Stimulated activated memory B cell treated with anti-CD40 and anti-IgM and Interleukin-4, amounts not matched to agents 10 μg/mL and 1 μg/mL and 100 μg/mL, for 72 hours (primary cell): ENCODE measurements around the gene FAM135A.
"Not testable (repeated sequence)": the region's sequence is repeated elsewhere in the genome, so short reads cannot be mapped to it uniquely, and the experiment has no call there.

Source experiments
- ATAC-seq: fragments of 150-1000 bp; cut with Tn5 transposase; 2 replicates; pipeline ENCODE4 v1.10.0; 2021
- H3K27ac Mint-ChIP-seq: one replicate; pipeline ENCODE4 v1.8.0; 2022; ENCODE audit warnings: mild to moderate bottlenecking, mixed read lengths
- H3K27me3 Mint-ChIP-seq: one replicate; pipeline ENCODE4 v1.8.0; 2022; ENCODE audit warnings: mixed read lengths
- H3K36me3 Mint-ChIP-seq: one replicate; pipeline ENCODE4 v1.8.0; 2022; ENCODE audit warnings: mixed read lengths
- H3K4me1 Mint-ChIP-seq: one replicate; pipeline ENCODE4 v1.8.0; 2022; ENCODE audit warnings: mixed read lengths
- H3K4me3 Mint-ChIP-seq: one replicate; pipeline ENCODE4 v1.8.0; 2022; ENCODE audit warnings: mild to moderate bottlenecking, moderate library complexity, mixed read lengths
- H3K9me3 Mint-ChIP-seq: one replicate; pipeline ENCODE4 v1.8.0; 2022; ENCODE audit warnings: mixed read lengths

Gene FAM135A

GRCh38 chr6:70590400-70590799 lies 177.1 kb downstream of the FAM135A start:
- no peaks in the 10 kb centered on the region for H3K9me3 Mint-ChIP-seq
- no peak for ATAC-seq
- no peak overlapping the region for H3K27ac Mint-ChIP-seq
- no peaks in the 10 kb centered on the region for H3K27me3 Mint-ChIP-seq
- no peak overlapping the region for H3K4me3 Mint-ChIP-seq
- peaks cover 51% of the 10 kb centered on the region for H3K36me3 Mint-ChIP-seq
- H3K4me1 Mint-ChIP-seq, result no peaks in the 10 kb centered on the region

GRCh38 chr6:70592391-70593117 lies 179.2 kb downstream of the FAM135A start:
- Mint-ChIP-seq H3K4me1 (no peaks in the 10 kb centered on the region), H3K9me3 (no peaks in the 10 kb centered on the region), H3K27ac (no peak overlapping the region), H3K27me3 (no peaks in the 10 kb centered on the region), H3K4me3 (no peak overlapping the region), H3K36me3 (peaks cover 34% of the 10 kb centered on the region)
- ATAC-seq, result no peak

- Mint-ChIP-seq H3K27me3 (no peaks in the 10 kb centered on the region), H3K27ac (no peak overlapping the region), H3K36me3 (peaks cover 33% of the 10 kb centered on the region), H3K9me3 (no peaks in the 10 kb centered on the region), H3K4me3 (no peak overlapping the region), H3K4me1 (no peaks in the 10 kb centered on the region)
- no peak for ATAC-seq
Measured at GRCh38 chr6:70593118-70593486, 179.8 kb downstream of the FAM135A start.

- H3K36me3 Mint-ChIP-seq, result peaks cover 12% of the 10 kb centered on the region
- no peak for ATAC-seq
- no peaks in the 10 kb centered on the region for H3K27me3 Mint-ChIP-seq
- H3K4me3 Mint-ChIP-seq, result no peak overlapping the region
- H3K27ac Mint-ChIP-seq, result no peak overlapping the region
- peaks cover 7% of the 10 kb centered on the region for H3K9me3 Mint-ChIP-seq
- no peaks in the 10 kb centered on the region for H3K4me1 Mint-ChIP-seq
Measured at GRCh38 chr6:70599187-70599586, 185.9 kb downstream of the FAM135A start.

GRCh38 chr6:70601014-70601413 lies 187.7 kb downstream of the FAM135A start:
- H3K4me3 Mint-ChIP-seq, result no peak overlapping the region
- no peak for ATAC-seq
- peaks cover 10% of the 10 kb centered on the region for H3K27me3 Mint-ChIP-seq
- no peak overlapping the region for H3K27ac Mint-ChIP-seq
- peaks cover 10% of the 10 kb centered on the region for H3K36me3 Mint-ChIP-seq
- no peaks in the 10 kb centered on the region for H3K4me1 Mint-ChIP-seq
- H3K9me3 Mint-ChIP-seq, result peaks cover 14% of the 10 kb centered on the region

GRCh38 chr6:70604254-70604653 lies 190.9 kb downstream of the FAM135A start:
- H3K4me1 Mint-ChIP-seq, result no peaks in the 10 kb centered on the region
- H3K4me3 Mint-ChIP-seq, result no peak overlapping the region
- no peak overlapping the region for H3K27ac Mint-ChIP-seq
- ATAC-seq, result no peak
- H3K36me3 Mint-ChIP-seq, result peaks cover 10% of the 10 kb centered on the region
- peaks cover 24% of the 10 kb centered on the region for H3K27me3 Mint-ChIP-seq
- H3K9me3 Mint-ChIP-seq, result peaks cover 14% of the 10 kb centered on the region

GRCh38 chr6:70607371-70607770 lies 194.1 kb downstream of the FAM135A start:
- H3K27ac Mint-ChIP-seq, H3K4me1 Mint-ChIP-seq, H3K36me3 Mint-ChIP-seq, H3K4me3 Mint-ChIP-seq, ATAC-seq: not testable (repeated sequence)
- Mint-ChIP-seq H3K9me3 (peaks cover 14% of the 10 kb centered on the region), H3K27me3 (peaks cover 24% of the 10 kb centered on the region)

- not testable (repeated sequence) for H3K4me1 Mint-ChIP-seq, H3K4me3 Mint-ChIP-seq, H3K27ac Mint-ChIP-seq, H3K36me3 Mint-ChIP-seq, H3K9me3 Mint-ChIP-seq, ATAC-seq
- H3K27me3 Mint-ChIP-seq, result peaks cover 25% of the 10 kb centered on the region
Measured at GRCh38 chr6:70609181-70609580, 195.9 kb downstream of the FAM135A start.
